Spleen (tissue), 13 donors: ENCODE results near the gene RAB11FIP5. TPM values are rescaled to one million over a fixed set of nuclear protein-coding genes. Genes with fewer than 3 reads are reported as not detected.
A peak's percentile ranks its signal among the peaks of the same experiment; 100 is the strongest.

ENCODE experiments used
- DNase-seq: peaks from one replicate; pipeline ENCODE4 v3.0.0-alpha.2; 2020
- H3K27ac ChIP-seq, 8 donors: fragments of 200-600 bp; sonication (generic) in 7 of 8; 1 replicate in 4 of 8; 2 replicates in 4 of 8; pipeline versions ENCODE4 v1.5.0 to v1.8.0; 2016 to 2021; ENCODE audit warnings: inconsistent platforms in 4 of 8, mild to moderate bottlenecking in 4 of 8, moderate library complexity in 1 of 8
- H3K27me3 ChIP-seq, 7 donors: fragments of 200-600 bp; sonication (generic) in 6 of 7; replicated peaks in 1 of 7; 1 replicate in 4 of 7; 2 replicates in 3 of 7; pipeline versions ENCODE4 v1.5.0 to v1.8.0; 2016 to 2021; ENCODE audit warnings: inconsistent platforms in 3 of 7, mild to moderate bottlenecking in 1 of 7
- H3K36me3 ChIP-seq, 6 donors: fragments of 200-600 bp; sonication (generic) in 5 of 6; 1 replicate in 4 of 6; 2 replicates in 2 of 6; pipeline versions ENCODE4 v1.5.0 to v1.8.0; 2016 to 2021; ENCODE audit warnings: inconsistent platforms in 2 of 6
- H3K4me1 ChIP-seq, 6 donors: fragments of 200-600 bp; sonication (generic) in 5 of 6; 1 replicate in 3 of 6; 2 replicates in 3 of 6; pipeline versions ENCODE4 v1.5.0 to v1.8.0; 2016 to 2021; ENCODE audit warnings: inconsistent platforms in 3 of 6
- H3K4me3 ChIP-seq, 8 donors: fragments of 200-600 bp; sonication (generic) in 7 of 8; 1 replicate in 4 of 8; 2 replicates in 4 of 8; pipeline versions ENCODE4 v1.5.0 to v1.8.0; 2016 to 2021; ENCODE audit warnings: inconsistent platforms in 4 of 8, mild to moderate bottlenecking in 4 of 8, moderate library complexity in 2 of 8
- H3K9me3 ChIP-seq, 8 donors: fragments of 200-600 bp; sonication (generic) in 7 of 8; 1 replicate in 4 of 8; 2 replicates in 4 of 8; pipeline versions ENCODE4 v1.5.0 to v1.8.0; 2016 to 2021; ENCODE audit warnings: inconsistent platforms in 4 of 8
- CTCF ChIP-seq, 11 experiments: fragments of 200-600 bp in 7 of 11; fragments of 450-650 bp in 4 of 11; sonication (generic) in 4 of 11; IDR thresholded peaks in 8 of 11; conservative IDR thresholded peaks in 3 of 11; 1 replicate in 7 of 11; 2 replicates in 4 of 11; pipeline versions ENCODE4 v1.4.0 to v1.8.0; 2016 to 2021; ENCODE audit warnings: antibody characterized with exemption in 11 of 11, inconsistent platforms in 4 of 11, mild to moderate bottlenecking in 1 of 11
- POLR2A ChIP-seq, 3 donors: fragments of 450-650 bp; IDR thresholded peaks; one replicate each; pipeline ENCODE4 v1.5.1; 2017; ENCODE audit warnings: antibody characterized with exemption in 3 of 3, mild to moderate bottlenecking in 1 of 3
- POLR2AphosphoS5 ChIP-seq, 3 donors: sonication (generic); formaldehyde crosslinking; IDR thresholded peaks; one replicate each; pipeline ENCODE4 v1.5.1; 2017; ENCODE audit warnings: antibody characterized with exemption in 3 of 3
- WGBS, 5 donors: extraction: QIAGEN DNeasy Blood & Tissue Kit in 3 of 5; methylation state at CpG; one replicate each; pipeline versions ENCODE4 v1.1.5 to v1.1.7; 2013 to 2018; 5-methylcytosine and 5-hydroxymethylcytosine counted together
- intact Hi-C: fragments of 100-400 bp; cut with DNase I; formaldehyde crosslinking; loops from one replicate; pipeline ENCODE4 v1.15.0; 2023; ENCODE audit warnings: low total_unique reads
- long read RNA-seq, 2 donors: transcript quantifications; one replicate each; lab custom pipeline, GENCODE V29; 2026
- polyA plus RNA-seq, 3 donors: library from polyadenylated mRNA; stranded (reverse); fragments of 200-250 nt; gene quantifications; one replicate each; pipeline ENCODE4 v1.2.1, GENCODE V29; 2013
- total RNA-seq, 7 donors: library from RNA; depleted of rRNA in 3 of 7; stranded (reverse); fragments of >200 nt in 3 of 7; fragmentation: NEBNext Ultra II Directional in 4 of 7; extraction: Animal tissue kit (Norgen Biotek cat#: 25700) in 4 of 7; gene quantifications; one replicate each; pipeline versions ENCODE4 v1.1.0 to v1.2.1, GENCODE V29; 2016 to 2021
- donor health status: healthy with polysubstance abuse.
- donor health status: DM: no; HTN: no; CAD: no; lungs with moderate emphysema.
- donor health status: DM: no; HTN: no; CAD: no.
- donor health status: Bipolar disorder and iron deficiency.
- donor health status: healthy.
- donor health status: DM: no; HTN: no; CAD: no.
- donor health status: DM: yes; HTN: yes; CAD: no.

Gene RAB11FIP5
- total RNA-seq (100 to 1,000 TPM in 4 of 7 donors, 10 to 100 TPM in 3; 43.2 to 127 (median 101) TPM), polyA plus RNA-seq (10 to 100 TPM in 2 of 3 donors, 1 to 10 TPM in 1; 9.5 to 42.9 (median 14.2) TPM)
- long read RNA-seq, donor 1: 0 reads
- long read RNA-seq, donor 2, full-length matches to known transcripts: 3 of 3 reads
- long read RNA-seq, donor 2, partial matches to known transcripts: 0 of 3 reads
- long read RNA-seq, donor 2, other reads (novel, unspliced or antisense): 0 of 3 reads

GRCh38 chr2:73112913-73113854, at the start of gene RAB11FIP5:
Gene RAB11FIP5 (minus strand): TSS chr2:73112948. CDS start chr2:73112777, 171 bp downstream.
- peak within 1 kb of the TSS; percentile 71 to 96 (median 75) for H3K4me3 ChIP-seq
- peaks cover 3 to 52% (median 31%) of the 10 kb centered on the region in 6 donors for H3K4me1 ChIP-seq
- peaks cover 0 to 32% (median 0%) of the 10 kb centered on the region in 7 donors for H3K27me3 ChIP-seq
- H3K36me3 ChIP-seq: no peaks in the 10 kb centered on the region
- H3K27ac ChIP-seq: peak within 1 kb of the TSS; percentile 74 to 90 (median 86)
- peak; percentile 91 for DNase-seq
- intact Hi-C loops: no loop called here
- H3K9me3 ChIP-seq: no peaks in the 10 kb centered on the region
- WGBS, 5 donors: 2 to 4% (median 3%) methylated on average over 44 to 93 of the region's 93 CpGs
- TF ChIP-seq POLR2AphosphoS5 (IDR thresholded peaks at IDR 0.05) (peak; percentile 29 to 77 (median 72)), POLR2A (IDR thresholded peaks at IDR 0.05) (no peak), CTCF (IDR thresholded peaks at IDR 0.05 in 8 of 11, conservative IDR thresholded peaks at IDR 0.05 in 3 of 11) (peak in 1 of 11 experiments; percentile 9)

GRCh38 chr2:73156539-73157124, 43.9 kb upstream of the RAB11FIP5 start:
- H3K27me3 ChIP-seq: peaks cover 0 to 43% (median 10%) of the 10 kb centered on the region in 7 donors
- H3K4me3 ChIP-seq: peak overlapping the region in 1 of 8 donors; percentile 15
- DNase-seq: no peak
- H3K27ac ChIP-seq: no peak overlapping the region
- peaks cover 0 to 9% (median 6%) of the 10 kb centered on the region in 6 donors for H3K4me1 ChIP-seq
- 10 to 16% (median 15%) methylated on average over 16 to 24 of the region's 24 CpGs for WGBS, 5 donors
- H3K9me3 ChIP-seq: no peaks in the 10 kb centered on the region
- H3K36me3 ChIP-seq: no peaks in the 10 kb centered on the region
- intact Hi-C loops: loop anchor here (5.0 kb wide), 1 partner anchor 164 kb away; no protein-coding TSS in a partner anchor
- TF ChIP-seq POLR2AphosphoS5 (IDR thresholded peaks at IDR 0.05) (peak; percentile 39 to 62 (median 59)), CTCF (IDR thresholded peaks at IDR 0.05 in 8 of 11, conservative IDR thresholded peaks at IDR 0.05 in 3 of 11) (peak; percentile 7 to 74 (median 64)), POLR2A (IDR thresholded peaks at IDR 0.05) (no peak)

- intact Hi-C loops: no loop called here
- DNase-seq: no peak
- no peaks in the 10 kb centered on the region for H3K9me3 ChIP-seq
- no peaks in the 10 kb centered on the region for H3K4me1 ChIP-seq
- no peak overlapping the region for H3K27ac ChIP-seq
- 54 to 73% (median 66%) methylated on average over 2 of the region's 2 CpGs for WGBS, 5 donors
- no peak overlapping the region for H3K4me3 ChIP-seq
- no peaks in the 10 kb centered on the region for H3K27me3 ChIP-seq
- H3K36me3 ChIP-seq: no peaks in the 10 kb centered on the region
- TF ChIP-seq CTCF (IDR thresholded peaks at IDR 0.05 in 8 of 11, conservative IDR thresholded peaks at IDR 0.05 in 3 of 11) (no peak), POLR2AphosphoS5 (IDR thresholded peaks at IDR 0.05) (no peak), POLR2A (IDR thresholded peaks at IDR 0.05) (no peak)
Measured at GRCh38 chr2:73142937-73143336, 30.2 kb upstream of the RAB11FIP5 start.
